WTC11 (cell line): Measurements from ENCODE around the gene KRT20. TPM values are rescaled to one million over a fixed set of nuclear protein-coding genes. Genes with fewer than 3 reads are reported as not detected.
A peak's percentile ranks its signal among the peaks of the same experiment; 100 is the strongest.

Experiments
- ATAC-seq: fragments of 200-7000 bp; cut with Tn5 transposase; 2 replicates; pipeline ENCODE4 v1.10.0; 2021; ENCODE audit warnings: mild to moderate bottlenecking, moderate library complexity
- Bru-seq: library from RNA; stranded (reverse); fragments of 400-500 nt; gene quantifications from one replicate; lab custom pipeline; 2021; lab: Mats Ljungman, UMichigan
- CTCF ChIA-PET: fragments of 300-600 bp; sonication (Branson Sonifier 250); formaldehyde crosslinking; loops from one replicate; lab custom pipeline; 2021; ENCODE audit warnings: antibody characterized with exemption; lab: Charles Lee
- POLR2A ChIA-PET: fragments of 350-600 bp; sonication (Branson Sonifier 250); formaldehyde crosslinking; loops from one replicate; lab custom pipeline; 2021; ENCODE audit warnings: antibody characterized with exemption; lab: Charles Lee
- DNase-seq: peaks from one replicate; pipeline ENCODE4 v3.0.0; 2021; ENCODE audit warnings: low spot score
- H3K27ac Mint-ChIP-seq: 2 replicates; pipeline ENCODE4 v1.8.0; 2021; ENCODE audit warnings: mixed read lengths
- H3K27me3 Mint-ChIP-seq: 2 replicates; pipeline ENCODE4 v1.8.0; 2021; ENCODE audit warnings: low read depth, mild to moderate bottlenecking, moderate library complexity, mixed read lengths
- H3K36me3 Mint-ChIP-seq: 2 replicates; pipeline ENCODE4 v1.8.0; 2021; ENCODE audit warnings: mixed read lengths
- H3K4me1 Mint-ChIP-seq: 2 replicates; pipeline ENCODE4 v1.8.0; 2022; ENCODE audit warnings: mixed read lengths
- H3K4me3 Mint-ChIP-seq: 2 replicates; pipeline ENCODE4 v1.8.0; 2021; ENCODE audit warnings: mild to moderate bottlenecking, moderate library complexity, mixed read lengths
- H3K9me3 Mint-ChIP-seq: 2 replicates; pipeline ENCODE4 v1.8.0; 2021; ENCODE audit warnings: mixed read lengths
- ARID4B ChIP-seq: sonication (generic); formaldehyde crosslinking; IDR thresholded peaks from 2 replicates; pipeline ENCODE4 v1.8.0; 2023; ENCODE audit warnings: missing genetic modification reagents, mild to moderate bottlenecking, borderline replicate concordance
- E2F1 ChIP-seq: sonication (generic); formaldehyde crosslinking; IDR thresholded peaks from 2 replicates; pipeline ENCODE4 v1.8.0; 2022; ENCODE audit warnings: mild to moderate bottlenecking, missing genetic modification reagents
- ELF4 ChIP-seq: sonication (generic); formaldehyde crosslinking; IDR thresholded peaks from 2 replicates; pipeline ENCODE4 v1.8.1; 2022; ENCODE audit warnings: low read depth, mild to moderate bottlenecking, moderate library complexity, missing genetic modification reagents
- ESRRA ChIP-seq: sonication (generic); formaldehyde crosslinking; IDR thresholded peaks from 2 replicates; pipeline ENCODE4 v1.8.1; 2022; ENCODE audit warnings: mild to moderate bottlenecking, missing genetic modification reagents, borderline replicate concordance
- FOXP4 ChIP-seq: sonication (generic); formaldehyde crosslinking; IDR thresholded peaks from 2 replicates; pipeline ENCODE4 v1.8.0; 2022; ENCODE audit warnings: mild to moderate bottlenecking, missing genetic modification reagents
- GRHL2 ChIP-seq: fragments of 250-450 bp; sonication (Bioruptor Pico); IDR thresholded peaks from 2 replicates; pipeline ENCODE4 v1.8.0; 2022; ENCODE audit warnings: mild to moderate bottlenecking, moderate library complexity; ENCODE audit not compliant: insufficient replicate concordance, severe bottlenecking
- KAT7 ChIP-seq: sonication (generic); formaldehyde crosslinking; IDR thresholded peaks from 2 replicates; pipeline ENCODE4 v1.8.1; 2023; ENCODE audit warnings: missing genetic modification reagents, mild to moderate bottlenecking, borderline replicate concordance
- MAX ChIP-seq: sonication (generic); formaldehyde crosslinking; IDR thresholded peaks from 2 replicates; pipeline ENCODE4 v1.8.0; 2022; ENCODE audit warnings: mild to moderate bottlenecking, missing genetic modification reagents
- MYBL2 ChIP-seq: sonication (generic); formaldehyde crosslinking; IDR thresholded peaks from 2 replicates; pipeline ENCODE4 v1.8.1; 2023; ENCODE audit warnings: mild to moderate bottlenecking, moderate library complexity, missing genetic modification reagents
- NR3C1 ChIP-seq: sonication (generic); formaldehyde crosslinking; conservative IDR thresholded peaks from 2 replicates; pipeline ENCODE4 v1.8.1; 2023; ENCODE audit warnings: low read depth, mild to moderate bottlenecking, missing genetic modification reagents
- SMAD3 ChIP-seq: sonication (generic); formaldehyde crosslinking; IDR thresholded peaks from 2 replicates; pipeline ENCODE4 v1.8.0; 2022; ENCODE audit warnings: missing genetic modification reagents, mild to moderate bottlenecking, borderline replicate concordance
- TP53 ChIP-seq: sonication (generic); formaldehyde crosslinking; IDR thresholded peaks from 2 replicates; pipeline ENCODE4 v1.8.1; 2023; ENCODE audit warnings: mild to moderate bottlenecking, missing genetic modification reagents
- ZBTB21 ChIP-seq: sonication (generic); formaldehyde crosslinking; IDR thresholded peaks from 2 replicates; pipeline ENCODE4 v1.8.1; 2023; ENCODE audit warnings: mild to moderate bottlenecking, missing genetic modification reagents, borderline replicate concordance
- ZBTB43 ChIP-seq: sonication (generic); formaldehyde crosslinking; IDR thresholded peaks from 2 replicates; pipeline ENCODE4 v1.8.1; 2023; ENCODE audit warnings: mild to moderate bottlenecking, missing genetic modification reagents
- ZNF317 ChIP-seq: sonication (generic); formaldehyde crosslinking; IDR thresholded peaks from 2 replicates; pipeline ENCODE4 v1.8.1; 2023; ENCODE audit warnings: low read depth, mild to moderate bottlenecking, moderate library complexity, missing genetic modification reagents, borderline replicate concordance
- ZNF423 ChIP-seq: fragments of 250-450 bp; sonication (Bioruptor Pico); IDR thresholded peaks from 2 replicates; pipeline ENCODE4 v2.1.2; 2022; ENCODE audit warnings: mild to moderate bottlenecking, moderate library complexity
- ZNF671 ChIP-seq: fragments of 250-450 bp; sonication (Bioruptor Pico); IDR thresholded peaks from 2 replicates; pipeline ENCODE4 v1.8.0; 2021; ENCODE audit warnings: mild to moderate bottlenecking
- long read RNA-seq, 3 experiments: library from RNA in 1 of 3; library from capped mRNA in 1 of 3; library from polyadenylated mRNA in 1 of 3; unstranded in 2 of 3; stranded (forward) in 1 of 3; transcript quantifications; one replicate each; pipeline ENCODE4 v2.0.0, GENCODE V29; 2021
- total RNA-seq: library from RNA; stranded (reverse); gene quantifications from 3 replicates; pipeline ENCODE4 v1.2.3, GENCODE V29; 2021

KRT20 gene
- total RNA-seq, result 0.21 to 0.42 TPM (median 0.30 TPM) in 3 replicates
- not detected for Bru-seq, nascent RNA
- long read RNA-seq, experiment 1, result 0 reads
- long read RNA-seq, experiment 2, result 0 reads
- long read RNA-seq, experiment 3, result 0 reads

GRCh38 chr17:40884708-40885512 is at the start of gene KRT20:
TSS of gene KRT20 (minus strand) at chr17:40885242. CDS start at chr17:40885185, 57 bp downstream.
- H3K4me1 Mint-ChIP-seq, result no peaks in the 10 kb centered on the region
- H3K4me3 Mint-ChIP-seq, result no peak within 1 kb of the TSS
- DNase-seq (no peak), ATAC-seq (0 out of 2 replicates have a peak, but pooled peaks have one; percentile 26)
- no peaks in the 10 kb centered on the region for H3K9me3 Mint-ChIP-seq
- CTCF ChIA-PET, result interaction anchor here (0.6 to 1.7 kb wide), 5 partner anchors 12 to 735 kb away, joined by 3 to 8 read pairs (median 6); no protein-coding TSS in a partner anchor
- H3K27me3 Mint-ChIP-seq, result no peaks in the 10 kb centered on the region; the same call in 1 of the 2 replicates
- TF ChIP-seq GRHL2 (CRISPR knock-in tag), result no peak
- no peak for TF ChIP-seq FOXP4
- no peak for TF ChIP-seq ZBTB21 (CRISPR knock-in tag)
- H3K36me3 Mint-ChIP-seq, result no peaks in the 10 kb centered on the region
- POLR2A ChIA-PET, result interaction anchor here (0.7 kb wide), 1 partner anchor 644 kb away, joined by 3 read pairs; no protein-coding TSS in a partner anchor
- H3K27ac Mint-ChIP-seq, result no peak within 1 kb of the TSS

- H3K27ac Mint-ChIP-seq, result no peak overlapping the region
- no peaks in the 10 kb centered on the region; the same call in 1 of the 2 replicates for H3K27me3 Mint-ChIP-seq
- peaks cover 10% of the 10 kb centered on the region for H3K4me1 Mint-ChIP-seq
Measured at GRCh38 chr17:40932608-40933007, 47.6 kb upstream of the KRT20 start.

GRCh38 chr17:40931311-40931710 is 46.3 kb upstream of the KRT20 start:
- ChIA-PET POLR2A (no interaction called here), CTCF (no interaction called here)
- ATAC-seq, result no peak
- H3K9me3 Mint-ChIP-seq, result no peaks in the 10 kb centered on the region
- H3K27ac Mint-ChIP-seq, result no peak overlapping the region
- no peak for TF ChIP-seq E2F1
- no peak for TF ChIP-seq ARID4B (CRISPR knock-in tag)
- no peak for TF ChIP-seq MYBL2 (CRISPR knock-in tag)
- TF ChIP-seq TP53, result no peak
- no peak for TF ChIP-seq KAT7 (CRISPR knock-in tag)
- no peak for TF ChIP-seq MAX (CRISPR knock-in tag)
- no peak for TF ChIP-seq ZNF317 (CRISPR knock-in tag)
- TF ChIP-seq ZNF423 (CRISPR knock-in tag), result no peak
- no peak for TF ChIP-seq ZBTB43
- TF ChIP-seq ELF4, result no peak
- no peak for TF ChIP-seq ESRRA (CRISPR knock-in tag)
- no peak for TF ChIP-seq SMAD3 (CRISPR knock-in tag)
- H3K27me3 Mint-ChIP-seq, result no peaks in the 10 kb centered on the region
- H3K4me3 Mint-ChIP-seq, result no peak overlapping the region
- DNase-seq, result no peak
- peaks cover 7% of the 10 kb centered on the region for H3K4me1 Mint-ChIP-seq
- no peaks in the 10 kb centered on the region for H3K36me3 Mint-ChIP-seq

More at GRCh38 chr17:40932608-40933007, 47.6 kb upstream of the KRT20 start:
- H3K4me3 Mint-ChIP-seq, result no peak overlapping the region
- DNase-seq (no peak), ATAC-seq (no peak)
- no peaks in the 10 kb centered on the region for H3K36me3 Mint-ChIP-seq
- H3K9me3 Mint-ChIP-seq, result no peaks in the 10 kb centered on the region
- POLR2A ChIA-PET, result interaction anchor here (0.5 kb wide), 1 partner anchor 610 kb away, joined by 3 read pairs; no protein-coding TSS in a partner anchor
- TF ChIP-seq NR3C1, result no peak
- TF ChIP-seq ZNF671 (CRISPR knock-in tag), result no peak
- CTCF ChIA-PET, result no interaction called here
